SK-N-SH treated with all-trans-retinoic acid at 6 μM for 48 hours (cell line): ENCODE results near the gene PHKA2.
A peak's percentile ranks its signal among the peaks of the same experiment; 100 is the strongest.

Source experiments
- ATAC-seq: fragments of 200-7000 bp; cut with Tn5 transposase; 3 replicates; pipeline ENCODE4 v1.9.1; 2020; ENCODE audit warnings: mild to moderate bottlenecking, moderate library complexity
- CREB5 ChIP-seq: fragments of 250-450 bp; sonication (Bioruptor Pico); IDR thresholded peaks from 2 replicates; pipeline ENCODE4 v1.5.1; 2020; ENCODE audit warnings: low read depth, mild to moderate bottlenecking, moderate library complexity
- CSDC2 ChIP-seq: fragments of 250-450 bp; sonication (Bioruptor Pico); IDR thresholded peaks from 2 replicates; pipeline ENCODE4 v1.5.0; 2020; ENCODE audit warnings: mild to moderate bottlenecking, moderate library complexity
- ESRRG ChIP-seq: fragments of 250-450 bp; sonication (Bioruptor Pico); IDR thresholded peaks from 2 replicates; pipeline ENCODE4 v1.6.1; 2021; ENCODE audit warnings: mild to moderate bottlenecking
- GLIS3 ChIP-seq: fragments of 250-450 bp; sonication (Bioruptor Pico); IDR thresholded peaks from 2 replicates; pipeline ENCODE4 v1.5.0; 2020; ENCODE audit warnings: mild to moderate bottlenecking, moderate library complexity
- ISL1 ChIP-seq: fragments of 250-450 bp; sonication (Bioruptor Pico); IDR thresholded peaks from 2 replicates; pipeline ENCODE4 v2.1.2; 2022; ENCODE audit warnings: mild to moderate bottlenecking, moderate library complexity
- OSR1 ChIP-seq: fragments of 250-450 bp; sonication (Bioruptor Pico); IDR thresholded peaks from 2 replicates; pipeline ENCODE4 v1.8.0; 2022; ENCODE audit warnings: moderate library complexity, mild to moderate bottlenecking, inconsistent platforms
- PATZ1 ChIP-seq: fragments of 250-450 bp; sonication (Bioruptor Pico); IDR thresholded peaks from 2 replicates; pipeline ENCODE4 v1.8.0; 2020; ENCODE audit warnings: mild to moderate bottlenecking, moderate library complexity, borderline replicate concordance
- PPARA ChIP-seq: fragments of 250-450 bp; sonication (Bioruptor Pico); IDR thresholded peaks from 2 replicates; pipeline ENCODE4 v1.5.0; 2020; ENCODE audit warnings: mild to moderate bottlenecking, borderline replicate concordance
- RARB ChIP-seq: fragments of 250-450 bp; sonication (Bioruptor Pico); IDR thresholded peaks from 2 replicates; pipeline ENCODE4 v1.8.0; 2021; ENCODE audit warnings: mild to moderate bottlenecking, moderate library complexity
- TCF4 ChIP-seq: fragments of 250-450 bp; sonication (Bioruptor Pico); IDR thresholded peaks from 2 replicates; pipeline ENCODE4 v1.8.0; 2021; ENCODE audit warnings: mild to moderate bottlenecking, moderate library complexity, borderline replicate concordance
- TOX ChIP-seq: fragments of 250-450 bp; sonication (Bioruptor Pico); IDR thresholded peaks from 2 replicates; pipeline ENCODE4 v1.8.0; 2021; ENCODE audit warnings: mild to moderate bottlenecking, moderate library complexity, borderline replicate concordance
- ZC3H10 ChIP-seq: fragments of 250-450 bp; sonication (Bioruptor Pico); IDR thresholded peaks from 2 replicates; pipeline ENCODE4 v1.5.1; 2021; ENCODE audit warnings: mild to moderate bottlenecking, moderate library complexity
- ZFP3 ChIP-seq: fragments of 250-450 bp; sonication (Bioruptor Pico); IDR thresholded peaks from 2 replicates; pipeline ENCODE4 v1.5.0; 2020; ENCODE audit warnings: mild to moderate bottlenecking, moderate library complexity
- ZFP30 ChIP-seq: fragments of 450-650 bp; formaldehyde crosslinking; IDR thresholded peaks from 2 replicates; pipeline ENCODE4 v1.5.0; 2022; ENCODE audit warnings: mild to moderate bottlenecking, moderate library complexity
- ZNF565 ChIP-seq: fragments of 450-650 bp; formaldehyde crosslinking; conservative IDR thresholded peaks from 2 replicates; pipeline ENCODE4 v1.5.0; 2020; ENCODE audit warnings: low read depth, mild to moderate bottlenecking, moderate library complexity
- ZNF70 ChIP-seq: fragments of 450-650 bp; formaldehyde crosslinking; IDR thresholded peaks from 2 replicates; pipeline ENCODE4 v1.5.0; 2020; ENCODE audit warnings: mild to moderate bottlenecking, moderate library complexity
- ZNF8 ChIP-seq: fragments of 450-650 bp; formaldehyde crosslinking; IDR thresholded peaks from 2 replicates; pipeline ENCODE4 v1.5.0; 2020; ENCODE audit warnings: mild to moderate bottlenecking, moderate library complexity
- TF ChIP-seq, protein P1 (sequence below): fragments of 250-450 bp; sonication (Bioruptor Pico); IDR thresholded peaks from 2 replicates; pipeline ENCODE4 v1.5.0; 2020; ENCODE audit warnings: mild to moderate bottlenecking, moderate library complexity
- TF ChIP-seq, protein P2 (sequence below): fragments of 250-450 bp; sonication (Bioruptor Pico); IDR thresholded peaks from 2 replicates; pipeline ENCODE4 v1.5.1; 2021; ENCODE audit warnings: mild to moderate bottlenecking, moderate library complexity
- TF ChIP-seq, protein P3 (sequence below): fragments of 250-450 bp; sonication (Bioruptor Pico); IDR thresholded peaks from 2 replicates; pipeline ENCODE4 v1.8.0; 2021; ENCODE audit warnings: low read depth, mild to moderate bottlenecking, moderate library complexity, borderline replicate concordance

Gene PHKA2

GRCh38 chrX:18883234-18883960 lies 100.5 kb downstream of the PHKA2 start:
- ATAC-seq, result no peak
- TF ChIP-seq, protein P1, sequence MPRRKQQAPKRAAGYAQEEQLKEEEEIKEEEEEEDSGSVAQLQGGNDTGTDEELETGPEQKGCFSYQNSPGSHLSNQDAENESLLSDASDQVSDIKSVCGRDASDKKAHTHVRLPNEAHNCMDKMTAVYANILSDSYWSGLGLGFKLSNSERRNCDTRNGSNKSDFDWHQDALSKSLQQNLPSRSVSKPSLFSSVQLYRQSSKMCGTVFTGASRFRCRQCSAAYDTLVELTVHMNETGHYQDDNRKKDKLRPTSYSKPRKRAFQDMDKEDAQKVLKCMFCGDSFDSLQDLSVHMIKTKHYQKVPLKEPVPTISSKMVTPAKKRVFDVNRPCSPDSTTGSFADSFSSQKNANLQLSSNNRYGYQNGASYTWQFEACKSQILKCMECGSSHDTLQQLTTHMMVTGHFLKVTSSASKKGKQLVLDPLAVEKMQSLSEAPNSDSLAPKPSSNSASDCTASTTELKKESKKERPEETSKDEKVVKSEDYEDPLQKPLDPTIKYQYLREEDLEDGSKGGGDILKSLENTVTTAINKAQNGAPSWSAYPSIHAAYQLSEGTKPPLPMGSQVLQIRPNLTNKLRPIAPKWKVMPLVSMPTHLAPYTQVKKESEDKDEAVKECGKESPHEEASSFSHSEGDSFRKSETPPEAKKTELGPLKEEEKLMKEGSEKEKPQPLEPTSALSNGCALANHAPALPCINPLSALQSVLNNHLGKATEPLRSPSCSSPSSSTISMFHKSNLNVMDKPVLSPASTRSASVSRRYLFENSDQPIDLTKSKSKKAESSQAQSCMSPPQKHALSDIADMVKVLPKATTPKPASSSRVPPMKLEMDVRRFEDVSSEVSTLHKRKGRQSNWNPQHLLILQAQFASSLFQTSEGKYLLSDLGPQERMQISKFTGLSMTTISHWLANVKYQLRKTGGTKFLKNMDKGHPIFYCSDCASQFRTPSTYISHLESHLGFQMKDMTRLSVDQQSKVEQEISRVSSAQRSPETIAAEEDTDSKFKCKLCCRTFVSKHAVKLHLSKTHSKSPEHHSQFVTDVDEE (CRISPR knock-in tag), result no peak
- TF ChIP-seq ZNF70 (CRISPR knock-in tag) (no peak), CSDC2 (CRISPR knock-in tag) (no peak), ZC3H10 (CRISPR knock-in tag) (no peak), PATZ1 (CRISPR knock-in tag) (no peak), PPARA (no peak), ZNF565 (CRISPR knock-in tag) (no peak), ESRRG (CRISPR knock-in tag) (no peak), ISL1 (CRISPR knock-in tag) (no peak), ZFP30 (no peak), ZFP3 (CRISPR knock-in tag) (no peak), TOX (CRISPR knock-in tag) (no peak), RARB (CRISPR knock-in tag) (no peak)
- TF ChIP-seq, protein P2, sequence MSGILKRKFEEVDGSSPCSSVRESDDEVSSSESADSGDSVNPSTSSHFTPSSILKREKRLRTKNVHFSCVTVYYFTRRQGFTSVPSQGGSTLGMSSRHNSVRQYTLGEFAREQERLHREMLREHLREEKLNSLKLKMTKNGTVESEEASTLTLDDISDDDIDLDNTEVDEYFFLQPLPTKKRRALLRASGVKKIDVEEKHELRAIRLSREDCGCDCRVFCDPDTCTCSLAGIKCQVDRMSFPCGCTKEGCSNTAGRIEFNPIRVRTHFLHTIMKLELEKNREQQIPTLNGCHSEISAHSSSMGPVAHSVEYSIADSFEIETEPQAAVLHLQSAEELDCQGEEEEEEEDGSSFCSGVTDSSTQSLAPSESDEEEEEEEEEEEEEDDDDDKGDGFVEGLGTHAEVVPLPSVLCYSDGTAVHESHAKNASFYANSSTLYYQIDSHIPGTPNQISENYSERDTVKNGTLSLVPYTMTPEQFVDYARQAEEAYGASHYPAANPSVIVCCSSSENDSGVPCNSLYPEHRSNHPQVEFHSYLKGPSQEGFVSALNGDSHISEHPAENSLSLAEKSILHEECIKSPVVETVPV, result no peak
- TF ChIP-seq, protein P3, sequence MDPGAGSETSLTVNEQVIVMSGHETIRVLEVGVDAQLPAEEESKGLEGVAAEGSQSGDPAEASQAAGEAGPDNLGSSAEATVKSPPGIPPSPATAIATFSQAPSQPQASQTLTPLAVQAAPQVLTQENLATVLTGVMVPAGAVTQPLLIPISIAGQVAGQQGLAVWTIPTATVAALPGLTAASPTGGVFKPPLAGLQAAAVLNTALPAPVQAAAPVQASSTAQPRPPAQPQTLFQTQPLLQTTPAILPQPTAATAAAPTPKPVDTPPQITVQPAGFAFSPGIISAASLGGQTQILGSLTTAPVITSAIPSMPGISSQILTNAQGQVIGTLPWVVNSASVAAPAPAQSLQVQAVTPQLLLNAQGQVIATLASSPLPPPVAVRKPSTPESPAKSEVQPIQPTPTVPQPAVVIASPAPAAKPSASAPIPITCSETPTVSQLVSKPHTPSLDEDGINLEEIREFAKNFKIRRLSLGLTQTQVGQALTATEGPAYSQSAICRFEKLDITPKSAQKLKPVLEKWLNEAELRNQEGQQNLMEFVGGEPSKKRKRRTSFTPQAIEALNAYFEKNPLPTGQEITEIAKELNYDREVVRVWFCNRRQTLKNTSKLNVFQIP (CRISPR knock-in tag), result no peak

- TF ChIP-seq ZFP3 (CRISPR knock-in tag) (no peak), OSR1 (CRISPR knock-in tag) (no peak)
- no peak for ATAC-seq
Observed at GRCh38 chrX:18879144-18879543, 104.8 kb downstream of the PHKA2 start.

GRCh38 chrX:18877469-18877868 lies 106.4 kb downstream of the PHKA2 start:
- ATAC-seq, result peak; percentile 54
- TF ChIP-seq, protein P3 (CRISPR knock-in tag), result no peak
- TF ChIP-seq ZNF70 (CRISPR knock-in tag) (no peak), GLIS3 (CRISPR knock-in tag) (no peak), ZNF8 (CRISPR knock-in tag) (no peak), CREB5 (CRISPR knock-in tag) (no peak), TCF4 (peak; percentile 40; the same call in 1 of the 2 replicates)
